Measurements from ENCODE around the gene FBXL4.
A peak's percentile ranks its signal among the peaks of the same experiment; 100 is the strongest.

Gene FBXL4

GRCh38 chr6:98847779-98848538 lies 99.8 kb downstream of the FBXL4 start:
- no peak overlapping the region for H3K4me3 ChIP-seq (ENCODE audit: control insufficient read depth, low read depth, low read length)
- DNase-seq (ENCODE audit: low read depth), result no peak
- no peak for TF ChIP-seq CTCF (conservative IDR thresholded peaks at IDR 0.05; ENCODE audit: control insufficient read depth, insufficient read depth, low read depth, low read length)

- TF ChIP-seq CTCF (conservative IDR thresholded peaks at IDR 0.05; ENCODE audit: control insufficient read depth, insufficient read depth, low read depth, low read length), result no peak
These were observed 100.3 kb downstream of the FBXL4 start for GRCh38 chr6:98847416-98847778.

GRCh38 chr6:98846021-98846380 lies 101.7 kb downstream of the FBXL4 start:
- no peak for TF ChIP-seq CTCF (conservative IDR thresholded peaks at IDR 0.05; ENCODE audit: control insufficient read depth, insufficient read depth, low read depth, low read length)

More at GRCh38 chr6:98847416-98847778, 100.3 kb downstream of the FBXL4 start:
- no peak for DNase-seq (ENCODE audit: low read depth)
- H3K4me3 ChIP-seq (ENCODE audit: control insufficient read depth, low read depth, low read length), result no peak overlapping the region

GRCh38 chr6:98845211-98846020 lies 102.3 kb downstream of the FBXL4 start:
- peak; percentile 79 for DNase-seq (ENCODE audit: low read depth)
- peak; percentile 92 for TF ChIP-seq CTCF (conservative IDR thresholded peaks at IDR 0.05; ENCODE audit: control insufficient read depth, insufficient read depth, low read depth, low read length)
- H3K4me3 ChIP-seq (ENCODE audit: control insufficient read depth, low read depth, low read length), result no peak overlapping the region

More at GRCh38 chr6:98846021-98846380, 101.7 kb downstream of the FBXL4 start:
- DNase-seq (ENCODE audit: low read depth), result no peak
- no peak overlapping the region for H3K4me3 ChIP-seq (ENCODE audit: control insufficient read depth, low read depth, low read length)

- H3K4me3 ChIP-seq (ENCODE audit: control insufficient read depth, low read depth, low read length), result no peak overlapping the region
- no peak for TF ChIP-seq CTCF (conservative IDR thresholded peaks at IDR 0.05; ENCODE audit: control insufficient read depth, insufficient read depth, low read depth, low read length)
- no peak for DNase-seq (ENCODE audit: low read depth)
These were observed 103.2 kb downstream of the FBXL4 start for GRCh38 chr6:98844244-98845210.
